Neural crest cell (in vitro differentiated cells): ENCODE data around the gene FAM209A. TPM values are rescaled to one million over a fixed set of nuclear protein-coding genes. Genes with fewer than 3 reads are reported as not detected.
"Not testable (repeated sequence)": the region's sequence is repeated elsewhere in the genome, so short reads cannot be mapped to it uniquely, and the experiment has no call there.

Experiments
- DNase-seq: peaks from one replicate; pipeline ENCODE4 v3.0.0; 2021; ENCODE audit warnings: low read depth, mixed read lengths, low spot score
- H3K27ac Mint-ChIP-seq: one replicate; pipeline ENCODE4 v1.8.0; 2021; ENCODE audit warnings: mild to moderate bottlenecking, mixed read lengths; ENCODE audit not compliant: unreplicated experiment
- H3K27me3 Mint-ChIP-seq: 2 replicates; pipeline ENCODE4 v1.8.0; 2021; ENCODE audit warnings: low read depth, mild to moderate bottlenecking, mixed read lengths
- H3K36me3 Mint-ChIP-seq: 2 replicates; pipeline ENCODE4 v1.8.0; 2021; ENCODE audit warnings: low read depth, mild to moderate bottlenecking, mixed read lengths
- H3K4me1 Mint-ChIP-seq: 2 replicates; pipeline ENCODE4 v1.8.0; 2021; ENCODE audit warnings: mixed read lengths
- H3K4me3 Mint-ChIP-seq: one replicate; pipeline ENCODE4 v1.8.0; 2021; ENCODE audit warnings: mild to moderate bottlenecking, mixed read lengths
- H3K9me3 Mint-ChIP-seq: 2 replicates; pipeline ENCODE4 v1.8.0; 2021; ENCODE audit warnings: mixed read lengths
- CTCF ChIP-seq: fragments of 200-600 bp; sonication (generic); conservative IDR thresholded peaks from 2 replicates; pipeline ENCODE4 v1.5.0; 2021; ENCODE audit warnings: antibody characterized with exemption, mild to moderate bottlenecking
- long read RNA-seq: library from polyadenylated mRNA; unstranded; transcript quantifications from one replicate; pipeline ENCODE4 v2.0.0, GENCODE V29; 2020
- total RNA-seq: library from RNA; stranded (reverse); gene quantifications from 2 replicates; pipeline ENCODE4 v1.2.1, GENCODE V29; 2021

The FAM209A gene
- total RNA-seq: 0.42 and 0.50 TPM in 2 replicates
- long read RNA-seq: 0 reads

GRCh38 chr20:56524444-56524843 lies at the start of gene FAM209A:
Gene FAM209A (plus strand): TSS chr20:56524744. CDS start chr20:56524809, 65 bp downstream.
- not testable (repeated sequence) for H3K27ac Mint-ChIP-seq, DNase-seq, H3K4me1 Mint-ChIP-seq, H3K9me3 Mint-ChIP-seq, H3K4me3 Mint-ChIP-seq, H3K27me3 Mint-ChIP-seq
- H3K36me3 Mint-ChIP-seq: peaks cover 17% of the 10 kb centered on the region

GRCh38 chr20:56483970-56484369 lies 40.6 kb upstream of the FAM209A start:
- no peaks in the 10 kb centered on the region for H3K4me1 Mint-ChIP-seq
- H3K4me3 Mint-ChIP-seq: no peak overlapping the region
- H3K27ac Mint-ChIP-seq: no peak overlapping the region
- H3K27me3 Mint-ChIP-seq: no peaks in the 10 kb centered on the region
- H3K36me3 Mint-ChIP-seq: peaks cover 2% of the 10 kb centered on the region
- no peak for TF ChIP-seq CTCF
- no peak for DNase-seq
- H3K9me3 Mint-ChIP-seq: no peaks in the 10 kb centered on the region

GRCh38 chr20:56487216-56487615 lies 37.3 kb upstream of the FAM209A start:
- TF ChIP-seq CTCF: no peak
- H3K4me3 Mint-ChIP-seq: no peak overlapping the region
- DNase-seq: no peak
- H3K27me3 Mint-ChIP-seq: no peaks in the 10 kb centered on the region
- no peak overlapping the region for H3K27ac Mint-ChIP-seq
- H3K4me1 Mint-ChIP-seq: no peaks in the 10 kb centered on the region
- no peaks in the 10 kb centered on the region for H3K36me3 Mint-ChIP-seq
- H3K9me3 Mint-ChIP-seq: no peaks in the 10 kb centered on the region

GRCh38 chr20:56488566-56488965 lies 36.0 kb upstream of the FAM209A start:
- no peak for DNase-seq
- no peaks in the 10 kb centered on the region for H3K36me3 Mint-ChIP-seq
- H3K27ac Mint-ChIP-seq: peak overlapping the region; percentile 75
- no peaks in the 10 kb centered on the region for H3K4me1 Mint-ChIP-seq
- no peak overlapping the region for H3K4me3 Mint-ChIP-seq
- H3K27me3 Mint-ChIP-seq: no peaks in the 10 kb centered on the region
- no peaks in the 10 kb centered on the region for H3K9me3 Mint-ChIP-seq
- no peak for TF ChIP-seq CTCF

GRCh38 chr20:56501116-56501515 lies 23.4 kb upstream of the FAM209A start:
- no peak for TF ChIP-seq CTCF
- Mint-ChIP-seq H3K36me3 (peaks cover 11% of the 10 kb centered on the region), H3K4me3 (no peak overlapping the region), H3K4me1 (peaks cover 2% of the 10 kb centered on the region), H3K27me3 (no peaks in the 10 kb centered on the region), H3K9me3 (peaks cover 2% of the 10 kb centered on the region), H3K27ac (no peak overlapping the region)
- DNase-seq: no peak

- no peak overlapping the region for H3K27ac Mint-ChIP-seq
- H3K4me3 Mint-ChIP-seq: no peak overlapping the region
- H3K9me3 Mint-ChIP-seq: no peaks in the 10 kb centered on the region
- H3K36me3 Mint-ChIP-seq: no peaks in the 10 kb centered on the region
- no peak for TF ChIP-seq CTCF
- DNase-seq: no peak
- H3K27me3 Mint-ChIP-seq: no peaks in the 10 kb centered on the region
- H3K4me1 Mint-ChIP-seq: peaks cover 4% of the 10 kb centered on the region
Observed at GRCh38 chr20:56503916-56504315, 20.6 kb upstream of the FAM209A start.
